Islet precursor cell (in vitro differentiated cells): ENCODE measurements around the gene RNPEPL1.
"Not testable (repeated sequence)": the region's sequence is repeated elsewhere in the genome, so short reads cannot be mapped to it uniquely, and the experiment has no call there.

Experiments
- DNase-seq: peaks from one replicate; pipeline ENCODE4 v3.0.0-alpha.2; 2018

RNPEPL1 gene, protein sequence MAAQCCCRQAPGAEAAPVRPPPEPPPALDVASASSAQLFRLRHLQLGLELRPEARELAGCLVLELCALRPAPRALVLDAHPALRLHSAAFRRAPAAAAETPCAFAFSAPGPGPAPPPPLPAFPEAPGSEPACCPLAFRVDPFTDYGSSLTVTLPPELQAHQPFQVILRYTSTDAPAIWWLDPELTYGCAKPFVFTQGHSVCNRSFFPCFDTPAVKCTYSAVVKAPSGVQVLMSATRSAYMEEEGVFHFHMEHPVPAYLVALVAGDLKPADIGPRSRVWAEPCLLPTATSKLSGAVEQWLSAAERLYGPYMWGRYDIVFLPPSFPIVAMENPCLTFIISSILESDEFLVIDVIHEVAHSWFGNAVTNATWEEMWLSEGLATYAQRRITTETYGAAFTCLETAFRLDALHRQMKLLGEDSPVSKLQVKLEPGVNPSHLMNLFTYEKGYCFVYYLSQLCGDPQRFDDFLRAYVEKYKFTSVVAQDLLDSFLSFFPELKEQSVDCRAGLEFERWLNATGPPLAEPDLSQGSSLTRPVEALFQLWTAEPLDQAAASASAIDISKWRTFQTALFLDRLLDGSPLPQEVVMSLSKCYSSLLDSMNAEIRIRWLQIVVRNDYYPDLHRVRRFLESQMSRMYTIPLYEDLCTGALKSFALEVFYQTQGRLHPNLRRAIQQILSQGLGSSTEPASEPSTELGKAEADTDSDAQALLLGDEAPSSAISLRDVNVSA

DNA sequence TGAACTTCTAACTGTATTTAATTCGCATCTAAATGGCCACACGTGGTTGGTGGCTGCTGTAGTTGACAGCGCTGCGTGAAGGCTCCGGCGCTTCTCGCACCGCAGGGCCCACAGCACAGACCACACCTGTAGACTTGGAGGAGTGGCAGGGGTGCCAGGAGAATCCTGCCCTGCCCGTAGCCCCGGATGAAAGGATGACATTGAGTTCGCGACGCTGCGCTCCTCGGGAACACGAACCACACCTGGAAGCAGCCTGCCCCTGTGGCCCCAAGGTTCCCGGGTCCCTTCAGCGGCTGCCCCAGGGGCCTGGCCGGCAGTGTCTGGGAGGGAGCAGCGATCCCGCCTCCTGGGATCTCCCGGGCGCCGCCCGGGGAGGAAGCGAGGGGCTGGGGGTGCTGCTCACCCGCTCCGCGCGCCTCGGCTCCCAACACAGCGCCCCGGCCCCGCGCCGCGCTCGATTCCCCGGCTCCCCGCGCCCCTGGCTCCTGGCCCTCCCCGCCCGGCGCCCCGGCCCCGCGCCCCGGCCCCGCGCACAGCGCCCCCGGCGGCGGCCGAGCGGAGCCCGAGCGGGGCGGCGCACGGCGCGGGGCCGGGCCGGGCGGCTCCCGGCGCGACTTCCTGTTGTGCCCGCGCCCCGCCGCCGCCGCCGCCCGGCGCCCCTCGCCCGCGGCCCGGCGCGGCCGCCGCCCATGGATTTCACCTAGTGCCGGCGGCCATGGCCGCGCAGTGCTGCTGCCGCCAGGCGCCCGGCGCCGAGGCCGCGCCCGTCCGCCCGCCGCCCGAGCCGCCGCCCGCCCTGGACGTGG, at the start of gene RNPEPL1:
Gene RNPEPL1 (plus strand): TSS at position 613 of the 806 bp plus-strand sequence. CDS start 103 bp downstream, at position 716.
- no peak for DNase-seq

DNA sequence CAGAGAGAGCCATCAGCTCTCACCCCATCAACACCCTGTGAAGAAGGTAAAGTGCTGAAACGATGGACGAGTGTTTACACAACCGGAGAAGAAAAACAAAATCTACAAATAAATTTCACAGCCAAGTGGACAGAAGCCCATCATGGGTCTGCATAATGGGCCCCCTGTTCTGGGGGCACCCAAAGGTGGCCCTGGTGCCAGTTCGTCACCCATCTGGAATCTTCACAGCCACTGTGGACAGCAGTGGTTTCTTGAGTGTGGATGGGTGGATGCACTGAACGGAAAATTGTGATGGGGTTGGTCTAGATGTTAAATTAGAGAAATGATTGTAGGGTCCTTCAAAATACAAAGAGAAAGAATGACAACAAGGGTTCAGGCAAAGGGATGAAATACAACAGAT, 49.3 kb upstream of the RNPEPL1 start:
- no peak for DNase-seq

DNA sequence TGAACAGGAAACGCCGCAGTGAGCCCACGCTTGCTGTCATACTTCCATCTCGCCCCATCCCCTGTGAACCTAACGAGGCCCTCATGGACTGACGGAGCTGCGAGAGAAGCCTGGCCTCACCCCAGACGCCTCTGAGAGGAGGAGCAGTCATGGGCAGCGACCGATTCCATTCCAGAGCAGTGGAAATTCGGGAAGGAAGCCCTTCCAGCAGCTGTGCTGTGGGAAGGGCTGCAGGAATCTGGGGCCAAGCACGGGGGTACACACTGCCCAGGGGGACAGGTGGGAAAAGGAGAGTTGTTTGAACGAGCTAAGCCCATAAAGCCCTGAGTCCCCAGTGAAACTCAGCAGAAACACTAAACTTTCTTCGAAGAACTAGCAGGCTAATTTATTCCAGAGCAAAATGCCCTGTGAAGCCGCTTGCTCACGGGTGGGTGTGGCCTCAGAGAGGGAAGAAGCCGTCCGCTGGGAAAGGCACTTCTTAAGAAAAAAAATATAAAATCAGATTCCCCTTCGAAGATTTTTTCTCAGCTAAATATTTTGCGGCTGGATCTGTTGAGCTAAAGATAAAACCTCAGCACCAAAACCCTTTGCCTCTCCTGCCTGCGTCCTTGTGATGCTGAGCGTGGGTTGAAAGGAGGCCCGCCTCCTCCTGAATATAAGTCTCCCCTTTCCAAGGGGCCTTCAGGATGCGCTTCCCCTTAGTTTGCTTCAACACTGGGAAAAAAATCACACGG, 48.7 kb upstream of the RNPEPL1 start:
- peak; percentile 35 for DNase-seq

DNA sequence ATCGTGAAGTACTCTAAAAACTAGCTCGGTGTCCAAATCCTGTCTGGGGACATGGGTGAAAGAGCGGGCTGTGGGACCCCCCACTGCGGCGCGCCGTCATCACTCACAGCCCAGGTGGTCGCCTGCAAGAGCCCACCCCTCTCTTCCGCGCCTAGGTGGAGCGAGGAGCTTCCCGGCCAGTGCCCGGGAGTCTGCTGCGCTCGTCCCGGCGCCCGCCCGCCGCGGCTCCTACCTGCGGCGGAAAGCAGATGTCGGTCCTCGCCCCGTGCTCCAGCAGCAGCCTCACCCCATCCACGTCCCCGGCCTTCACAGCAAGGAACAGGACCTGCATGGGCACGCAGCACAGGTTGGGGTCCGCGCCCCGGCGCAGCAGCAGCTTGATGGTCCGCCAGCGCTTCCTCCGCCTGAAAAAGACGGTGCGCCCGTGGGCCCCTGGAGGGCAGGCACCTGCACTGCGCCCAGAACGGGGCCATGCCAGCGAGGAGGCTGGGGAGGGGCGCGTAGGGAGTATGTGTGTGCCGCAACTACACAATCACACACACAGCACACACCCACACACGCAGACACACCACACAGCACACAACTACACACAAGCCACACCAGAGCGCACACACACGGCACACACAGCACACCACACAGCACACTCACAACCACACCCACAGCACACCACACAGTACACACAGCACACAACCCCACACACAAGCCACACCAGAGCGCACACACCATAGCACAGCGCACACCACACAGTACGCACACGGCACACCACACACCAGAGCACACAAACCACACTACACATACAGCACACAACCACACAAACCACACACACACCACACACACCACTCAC, 47.9 kb upstream of the RNPEPL1 start:
- peak; percentile 52 for DNase-seq

DNA sequence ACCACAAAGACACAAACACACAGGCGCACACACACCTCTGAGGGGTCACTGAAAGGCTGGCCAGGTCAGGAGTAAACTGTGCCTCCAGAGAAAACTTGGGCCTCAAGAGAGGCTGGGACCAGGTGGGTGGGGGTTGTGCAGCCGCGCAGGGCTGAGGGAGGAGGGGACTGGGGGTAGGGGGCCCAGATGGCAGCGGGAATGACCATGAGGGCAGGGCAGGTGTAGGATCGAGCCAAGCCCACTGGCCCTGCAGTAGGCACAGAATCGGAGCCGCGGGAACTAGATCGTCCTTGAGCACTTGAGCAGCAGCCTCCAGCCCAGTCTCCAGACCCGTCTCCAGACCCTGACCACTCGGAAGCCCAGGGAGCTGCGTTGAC, 47.3 kb upstream of the RNPEPL1 start:
- DNase-seq: peak; percentile 33

DNA sequence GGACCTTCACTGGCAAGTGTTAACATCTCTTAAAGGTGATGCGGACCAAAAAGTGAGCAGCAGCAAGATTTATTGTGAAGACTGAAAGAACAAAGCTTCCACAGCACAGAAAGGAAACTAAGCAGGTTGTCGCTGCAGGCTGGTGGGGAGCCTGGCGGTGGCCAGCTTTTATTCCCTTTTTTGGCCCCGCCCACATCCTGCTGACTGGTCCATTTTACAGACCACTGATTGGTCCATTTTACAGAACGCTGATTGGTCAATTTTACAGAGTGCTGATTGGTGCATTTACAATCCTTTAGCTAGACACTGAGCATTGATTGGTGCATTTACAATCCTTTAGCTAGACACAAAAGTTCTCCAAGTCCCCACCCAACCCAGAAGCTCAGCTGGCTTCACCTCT, 46.4 kb upstream of the RNPEPL1 start:
- not testable (repeated sequence) for DNase-seq

DNA sequence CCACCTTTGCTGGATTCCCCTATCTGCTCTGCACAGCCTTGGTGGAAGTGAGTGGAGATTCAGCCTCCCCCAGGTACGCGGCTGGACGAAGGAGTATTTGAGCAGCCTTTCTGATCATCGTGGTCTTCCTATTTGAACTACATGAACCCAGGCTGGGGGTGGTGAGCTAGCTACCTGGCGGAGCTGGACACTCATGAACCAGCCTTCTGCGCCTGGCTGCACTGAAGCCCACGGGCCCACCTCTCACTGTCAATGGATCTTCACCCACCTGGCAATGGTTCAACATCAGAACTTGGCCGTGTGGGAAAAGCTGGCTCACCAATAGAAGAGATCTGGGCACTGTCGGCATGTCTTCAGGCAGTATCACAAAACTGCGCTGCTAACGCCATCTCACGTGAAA, 45.9 kb upstream of the RNPEPL1 start:
- no peak for DNase-seq

DNA sequence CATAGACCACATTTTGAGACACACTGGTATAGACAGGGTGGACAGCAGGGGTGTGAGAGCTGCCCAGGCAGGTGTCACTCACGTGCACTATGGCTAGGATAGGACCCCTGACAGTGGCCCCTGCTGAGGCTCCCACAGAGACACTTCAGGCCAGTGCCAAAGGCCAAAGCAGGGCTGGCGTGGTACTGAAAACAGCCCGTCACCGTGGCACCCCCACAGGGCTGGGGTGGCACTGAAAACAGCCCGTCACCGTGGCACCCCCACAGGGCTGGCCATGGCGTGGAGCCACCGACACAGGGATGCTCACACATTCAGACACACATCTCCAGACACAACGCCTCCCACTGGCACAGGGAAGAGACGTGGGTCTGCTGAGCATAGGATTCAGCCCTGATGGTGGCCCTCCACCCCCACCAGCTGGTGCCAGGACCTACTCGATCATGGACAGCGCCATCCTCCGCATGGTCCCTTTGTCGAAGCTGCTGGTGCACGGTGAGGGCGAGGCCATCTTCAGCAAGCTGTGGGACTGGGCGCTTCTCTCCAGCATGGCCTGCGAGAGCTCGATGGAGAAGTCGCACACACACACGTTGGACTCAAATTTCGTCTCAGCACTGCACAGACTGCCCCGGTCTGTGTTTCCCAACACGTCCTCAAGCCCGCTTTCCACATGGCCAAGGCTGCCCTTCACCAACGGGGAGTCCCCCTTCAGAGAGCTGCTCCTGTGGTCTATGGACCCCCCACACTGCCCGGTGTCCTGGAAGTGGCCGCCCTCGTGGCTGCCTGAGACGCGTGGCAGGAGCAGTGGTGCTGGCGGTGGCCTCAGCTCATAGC, 44.6 kb upstream of the RNPEPL1 start:
- peak; percentile 38 for DNase-seq

DNA sequence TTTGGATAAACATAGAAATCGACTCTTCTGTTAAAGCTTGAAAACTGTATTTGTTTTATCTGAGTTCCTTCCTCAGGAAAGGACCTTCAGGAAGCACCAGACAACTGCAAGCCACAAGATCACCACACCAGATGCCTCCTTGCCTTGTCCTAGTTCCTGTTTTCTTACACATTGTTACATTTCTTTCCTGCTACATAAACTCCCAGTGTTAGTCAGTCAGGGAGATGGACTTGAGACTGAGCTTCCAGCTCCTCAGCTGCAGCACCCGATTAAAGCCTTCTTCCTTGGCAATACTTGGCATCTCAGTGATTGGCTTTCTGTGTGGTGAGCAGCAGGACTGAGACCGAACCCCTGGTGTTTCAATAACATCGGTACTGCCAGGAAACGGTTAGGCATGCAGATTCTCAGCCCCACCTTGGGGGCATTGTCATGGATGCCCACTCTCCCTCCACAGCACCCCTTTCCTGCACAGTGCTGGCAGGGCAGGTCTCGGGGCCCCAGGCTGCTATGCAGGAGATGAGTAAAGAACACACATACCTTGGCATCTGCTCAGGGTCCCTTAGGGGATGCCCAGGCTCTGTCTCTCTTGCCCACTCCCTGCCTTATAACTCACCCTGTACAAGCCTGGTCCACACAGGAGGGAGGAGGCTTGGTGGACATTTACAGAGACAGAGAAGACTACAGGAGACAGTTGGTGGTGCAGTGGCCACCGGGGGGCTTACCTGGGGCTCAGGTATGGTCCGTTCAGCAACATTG, 43.1 kb upstream of the RNPEPL1 start:
- DNase-seq: no peak

DNA sequence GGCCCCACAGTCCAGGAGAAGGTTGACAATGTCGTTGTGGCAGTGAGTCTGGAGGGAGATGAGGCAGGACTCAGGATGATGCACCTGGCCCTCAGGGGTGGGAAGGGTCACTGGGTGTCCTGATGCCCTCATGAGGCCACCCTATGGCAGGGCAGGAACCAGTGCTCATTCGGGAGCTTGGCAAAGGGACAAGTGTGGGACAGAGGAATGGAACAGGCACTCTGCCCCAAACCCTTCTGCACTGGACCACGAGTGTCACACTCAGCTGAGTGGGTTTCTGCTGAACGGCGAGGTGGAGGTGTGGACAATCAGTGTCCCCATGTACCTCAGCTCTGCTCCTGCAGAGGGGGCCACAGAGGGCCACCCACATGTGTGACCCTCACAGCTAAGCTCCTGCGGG, 42.5 kb upstream of the RNPEPL1 start:
- no peak for DNase-seq

DNA sequence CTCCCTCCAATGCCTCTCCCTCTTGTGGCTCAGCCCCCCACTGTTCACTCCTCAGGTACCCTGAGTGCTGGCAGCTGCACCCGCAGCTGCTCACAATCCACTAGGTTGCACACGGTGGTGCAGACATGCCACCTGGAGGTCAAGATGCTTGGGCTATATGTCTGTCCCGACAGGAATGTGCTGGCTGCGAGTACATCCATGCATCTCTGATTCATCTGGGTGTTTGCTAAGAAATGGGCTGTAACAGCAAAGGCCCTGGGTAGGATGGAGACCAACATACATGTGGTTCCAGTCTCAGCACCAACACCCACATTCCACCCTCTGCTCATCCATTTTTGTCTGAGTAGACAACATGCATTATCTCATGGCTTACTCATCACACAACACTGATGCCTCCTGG, 41.8 kb upstream of the RNPEPL1 start:
- no peak for DNase-seq

DNA sequence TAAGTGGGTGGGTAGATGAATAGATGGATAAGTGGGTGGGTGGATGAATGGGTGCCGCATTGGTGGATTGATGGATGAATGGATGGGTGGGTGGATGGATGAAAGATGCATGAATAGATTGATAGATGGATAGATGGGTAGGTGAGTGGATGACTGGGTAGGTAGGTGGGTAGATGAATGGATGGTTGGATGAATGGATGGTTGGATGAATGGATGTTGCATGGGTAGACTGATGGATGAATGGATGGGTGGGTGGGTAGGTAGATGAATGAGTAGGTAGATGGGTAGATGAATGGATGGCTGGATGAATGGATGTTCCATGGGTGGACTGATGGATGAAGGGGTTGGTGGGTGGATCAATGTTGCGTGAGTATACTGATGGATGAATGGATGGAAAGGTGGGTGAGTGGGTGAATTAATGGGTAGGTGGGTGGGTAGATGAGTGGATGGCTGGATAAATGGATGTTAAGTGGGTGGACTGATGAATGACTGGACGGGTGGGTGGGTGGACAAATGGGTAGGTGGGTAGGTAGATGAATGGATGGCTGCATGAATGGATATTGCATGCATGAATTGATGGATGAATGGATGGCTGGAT, 41.0 kb upstream of the RNPEPL1 start:
- DNase-seq: no peak

DNA sequence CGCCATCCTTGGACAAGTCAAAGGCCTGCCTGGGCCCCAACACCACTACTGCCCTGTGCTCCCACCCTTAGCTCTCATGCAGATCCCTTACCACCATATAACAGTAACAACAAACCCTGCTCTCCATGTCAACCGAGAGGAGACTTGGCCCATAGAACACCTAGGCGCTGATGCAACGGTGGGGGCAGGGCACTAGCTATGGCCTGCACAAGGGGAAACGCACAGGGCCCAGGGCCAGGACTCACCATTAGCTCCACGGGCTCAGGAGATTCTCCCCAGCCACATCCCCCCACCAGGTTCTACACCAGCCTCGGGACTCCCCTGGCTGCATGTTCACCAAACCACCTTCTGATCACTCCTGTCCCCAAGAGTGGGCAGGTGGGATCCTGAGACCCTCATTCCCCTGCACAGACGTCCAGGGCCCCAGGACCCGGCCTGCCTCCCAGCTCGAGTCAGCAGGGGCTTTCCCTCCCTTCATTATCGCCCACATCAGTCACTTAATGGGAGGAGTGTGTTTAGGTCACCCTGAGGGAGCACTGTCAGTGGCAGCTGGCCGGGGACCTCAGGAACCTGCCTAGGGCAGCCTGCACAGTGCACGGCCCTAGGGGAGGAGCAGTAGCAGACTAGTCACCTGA, 39.8 kb upstream of the RNPEPL1 start:
- DNase-seq: no peak

DNA sequence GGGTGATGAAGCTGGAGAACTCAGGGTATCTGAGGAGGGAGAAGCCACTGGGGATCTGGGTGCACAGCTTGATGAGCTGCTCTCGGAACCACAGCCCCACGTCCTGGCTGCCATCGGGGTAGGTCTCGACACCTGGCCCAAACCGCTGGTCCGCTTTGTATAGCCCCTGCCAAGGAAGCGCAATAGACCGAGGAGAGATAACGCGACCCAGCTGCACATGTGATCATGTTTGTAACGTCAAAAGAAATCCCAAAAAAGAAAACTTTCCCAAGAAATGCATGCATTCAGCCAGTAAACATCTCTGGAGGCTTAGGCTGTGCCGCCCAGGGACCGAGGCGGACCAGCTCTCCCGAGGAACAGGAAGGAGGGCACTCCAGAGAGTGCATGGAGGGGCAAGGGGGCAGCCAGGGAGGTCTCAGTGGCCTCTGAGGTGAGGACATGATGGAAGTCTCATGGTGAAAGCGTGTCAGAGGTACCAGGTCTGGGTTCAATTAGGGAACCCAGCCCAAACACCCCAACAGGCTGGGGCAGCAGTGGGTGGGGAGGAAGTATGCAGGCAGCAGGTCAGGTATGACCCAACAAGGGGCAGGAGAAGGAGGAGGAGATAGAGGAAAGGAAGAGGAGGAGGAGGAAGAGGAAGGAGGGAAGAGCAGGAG, 38.8 kb upstream of the RNPEPL1 start:
- peak; percentile 41 for DNase-seq

DNA sequence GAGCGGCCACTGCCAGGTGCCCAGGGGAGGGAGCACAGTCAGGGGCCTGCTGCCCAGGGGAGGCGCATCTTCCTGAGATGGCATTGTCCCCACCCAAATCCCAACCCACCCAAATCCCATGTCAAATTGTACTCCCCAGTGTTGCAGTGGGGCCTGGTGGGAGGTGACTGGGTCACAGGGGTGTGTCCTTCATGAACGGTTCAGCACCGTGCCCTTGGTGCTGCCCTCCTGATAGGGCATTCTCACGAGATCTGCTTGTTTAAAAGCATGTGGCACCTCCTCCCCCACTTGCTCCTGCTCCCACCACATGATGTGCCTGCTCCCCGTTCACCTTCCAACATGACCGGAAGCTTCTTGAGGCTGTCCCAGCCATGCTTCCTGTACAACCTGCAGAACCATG, 38.1 kb upstream of the RNPEPL1 start:
- no peak for DNase-seq

DNA sequence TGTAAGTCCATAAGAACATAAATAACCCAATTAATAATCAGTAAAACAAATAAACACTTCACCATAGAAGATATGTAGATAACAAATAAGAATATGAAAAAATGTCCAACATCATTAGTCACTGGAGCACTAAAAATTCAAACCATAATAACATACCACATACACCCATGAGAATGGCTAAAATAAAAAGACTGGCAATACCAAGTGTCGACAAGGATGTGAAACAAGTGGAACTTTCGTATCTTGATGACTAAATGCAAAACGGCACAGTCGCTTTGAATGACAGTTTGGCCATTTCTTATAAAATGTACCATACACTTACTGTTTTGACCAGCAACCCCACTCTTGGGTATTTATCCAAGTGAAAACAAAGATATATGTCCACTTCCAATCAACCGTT, 37.2 kb upstream of the RNPEPL1 start:
- no peak for DNase-seq

DNA sequence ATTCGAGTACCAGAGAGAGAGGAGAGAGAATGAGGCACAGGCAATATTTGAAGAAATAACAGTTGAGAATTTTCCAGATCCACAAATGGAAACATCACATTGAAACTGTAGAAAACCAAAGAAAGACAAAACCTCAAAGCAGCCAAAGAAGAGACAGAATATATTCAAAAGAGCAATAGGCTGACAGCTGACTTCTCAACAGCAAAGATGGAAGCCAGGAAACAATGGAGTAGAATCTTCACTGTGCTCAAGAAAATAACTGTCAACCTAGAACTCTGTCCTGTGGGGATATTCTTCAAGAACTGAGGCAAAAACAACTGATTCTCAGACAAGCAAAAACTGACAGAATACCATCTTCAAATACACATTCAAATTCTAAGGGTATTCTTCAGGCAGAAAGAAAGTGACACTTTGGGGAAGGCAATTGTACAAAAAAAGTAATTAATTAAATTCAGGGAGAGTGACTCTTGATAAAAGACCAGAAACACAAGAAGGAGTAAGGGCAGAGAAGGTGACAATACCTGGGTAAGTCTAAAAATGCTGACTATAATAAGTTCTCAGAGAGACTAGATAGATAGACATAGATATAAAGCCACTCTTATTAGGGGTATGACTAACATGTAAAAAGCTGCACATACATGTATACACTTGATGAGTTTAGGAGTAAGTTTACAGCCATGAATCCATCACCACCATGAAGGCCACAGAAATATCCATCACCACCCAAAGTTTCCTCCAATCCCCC, 36.1 kb upstream of the RNPEPL1 start:
- no peak for DNase-seq
